K562 (cell line): ENCODE results near the gene RNGTT. TPM values are rescaled to one million over a fixed set of nuclear protein-coding genes. Genes with fewer than 3 reads are reported as not detected.

Source experiments
- ATAC-seq: fragments of 200-7000 bp; cut with Tn5 transposase; 3 replicates; pipeline ENCODE4 v1.9.1; 2020; ENCODE audit warnings: moderate library complexity
- BruUV-seq: library from RNA; stranded (reverse); fragments of 400-500 nt; replicated peaks from 2 replicates; lab custom pipeline; 2021; lab: Mats Ljungman, UMichigan
- CTCF ChIA-PET: fragments of 300-600 bp; formaldehyde crosslinking; extraction: SDS; loops from one replicate; lab custom pipeline; 2021; ENCODE audit warnings: low intra/inter-chr PET ratio; lab: Yijun Ruan, JAX
- POLR2A ChIA-PET: fragments of 300-600, 350-650 bp; sonication (Branson Sonifier 250); formaldehyde crosslinking; extraction: SDS; loops from one replicate; lab custom pipeline; 2021; ENCODE audit warnings: antibody characterized with exemption, inconsistent platforms; lab: Yijun Ruan, JAX
- DNase-seq, 4 experiments: peaks; one replicate each; pipeline versions ENCODE4 v3.0.0 to v3.0.0-alpha.2; 2011 to 2018; ENCODE audit warnings: low spot score in 3 of 4, mixed read lengths in 3 of 4; ENCODE audit errors: extremely low read depth in 1 of 4
- FAIRE-seq: peaks from 2 replicates; lab custom pipeline; 2011; peaks lifted over from hg19 to GRCh38; lab: Jason Lieb, UNC
- H2AFZ ChIP-seq: 2 replicates; pipeline ENCODE4 v1.6.0; 2011; ENCODE audit warnings: low read depth, low read length, control low read depth, inconsistent platforms
- H3K27ac ChIP-seq: fragments of 200-600 bp; 3 replicates; pipeline ENCODE4 v1.8.0; 2011; ENCODE audit warnings: low read depth, mild to moderate bottlenecking, control low read depth, inconsistent platforms, low read length, moderate library complexity, mixed read lengths; ENCODE audit errors: extremely low read depth
- H3K27me3 ChIP-seq, 2 experiments: fragments of 300-600 bp in 1 of 2; 2 replicates in 1 of 2; 3 replicates in 1 of 2; pipeline versions ENCODE4 v1.6.0 to v1.8.0; 2011; ENCODE audit warnings: inconsistent platforms in 2 of 2, low read length in 2 of 2, mild to moderate bottlenecking in 1 of 2, mixed read lengths in 1 of 2, moderate library complexity in 1 of 2; ENCODE audit not compliant: control insufficient read depth in 2 of 2, insufficient read depth in 2 of 2
- H3K36me3 ChIP-seq: fragments of 300-600 bp; 3 replicates; pipeline ENCODE4 v1.8.0; 2011; ENCODE audit warnings: mild to moderate bottlenecking, low read length, inconsistent platforms; ENCODE audit not compliant: control insufficient read depth, insufficient read depth
- H3K4me1 ChIP-seq, 2 experiments: fragments of 200-600 bp in 1 of 2; replicated peaks in 1 of 2; 2 replicates in 1 of 2; 3 replicates in 1 of 2; pipeline versions ENCODE4 v1.5.1 to v1.8.0; 2011; ENCODE audit warnings: inconsistent platforms in 2 of 2, low read length in 2 of 2, mild to moderate bottlenecking in 1 of 2, mixed read lengths in 1 of 2, moderate library complexity in 1 of 2; ENCODE audit not compliant: control insufficient read depth in 2 of 2, insufficient read depth in 2 of 2
- H3K4me2 ChIP-seq: 2 replicates; pipeline ENCODE4 v1.6.1; 2011; ENCODE audit warnings: low read length, control low read depth, inconsistent platforms, mixed read lengths; ENCODE audit not compliant: insufficient read depth
- H3K4me3 ChIP-seq: fragments of 200-600 bp; sonication (generic), shearing (Covaris generic); 2 replicates; pipeline ENCODE4 v1.5.1; 2016; ENCODE audit warnings: control low read depth, inconsistent platforms
- H3K79me2 ChIP-seq: fragments of 200-600 bp; 3 replicates; pipeline ENCODE4 v1.8.0; 2011; ENCODE audit warnings: low read length, inconsistent platforms; ENCODE audit not compliant: control insufficient read depth, insufficient read depth
- H3K9ac ChIP-seq, 2 experiments: 2 replicates each; pipeline versions ENCODE4 v1.6.0 to v1.6.1; 2011; ENCODE audit warnings: low read depth in 2 of 2, low read length in 2 of 2, control low read depth in 1 of 2, inconsistent platforms in 1 of 2, mild to moderate bottlenecking in 1 of 2, mixed read lengths in 1 of 2; ENCODE audit not compliant: insufficient read depth in 1 of 2
- H3K9me1 ChIP-seq: one replicate; pipeline ENCODE4 v1.6.0; 2011; ENCODE audit warnings: inconsistent platforms, mild to moderate bottlenecking, low read length, moderate library complexity; ENCODE audit not compliant: control insufficient read depth, insufficient read depth
- H3K9me3 ChIP-seq: replicated peaks from 2 replicates; pipeline ENCODE4 v1.5.1; 2011; ENCODE audit warnings: low read depth, low read length, inconsistent platforms; ENCODE audit not compliant: control insufficient read depth, insufficient read depth
- H4K20me1 ChIP-seq: replicated peaks from 2 replicates; pipeline ENCODE4 v1.6.1; 2011; ENCODE audit warnings: low read length, inconsistent platforms, mixed read lengths; ENCODE audit not compliant: control insufficient read depth, insufficient read depth
- CTCF ChIP-seq, 3 experiments: IDR thresholded peaks in 2 of 3; conservative IDR thresholded peaks in 1 of 3; 2 replicates each; pipeline ENCODE4 v1.5.1; 2011 to 2012; ENCODE audit warnings: low read length in 3 of 3, mild to moderate bottlenecking in 3 of 3, control low read depth in 2 of 3, improper control_type of control experiment in 1 of 3, inconsistent platforms in 1 of 3, low read depth in 1 of 3, mixed read lengths in 1 of 3, moderate library complexity in 1 of 3; ENCODE audit not compliant: insufficient read depth in 2 of 3
- GABPB2 ChIP-seq: fragments of 250-450 bp; sonication (Bioruptor Pico); conservative IDR thresholded peaks from 2 replicates; pipeline ENCODE4 v1.5.1; 2021; ENCODE audit warnings: mild to moderate bottlenecking
- WGBS: fragments of 100-300 bp; shearing (Covaris generic); methylation state at CpG from one replicate; pipeline ENCODE4 v1.1.6; 2016; ENCODE audit warnings: low coverage, mixed read lengths; ENCODE audit not compliant: insufficient coverage; ENCODE audit errors: missing lambda C conversion rate; 5-methylcytosine and 5-hydroxymethylcytosine counted together
- in situ Hi-C: fragments of 300-500 bp; cut with MboI; formaldehyde crosslinking; loops from 4 replicates; pipeline ENCODE4 v1.15.0; 2018; ENCODE audit warnings: inconsistent platforms, mixed read lengths
- intact Hi-C: fragments of 100-400 bp; cut with micrococcal nuclease; formaldehyde crosslinking; loops from 2 replicates; pipeline ENCODE4 v1.14.2; 2022
- polyA plus RNA-seq, 8 experiments: library from polyadenylated mRNA; depleted of rRNA in 4 of 8; stranded (reverse) in 5 of 8; unstranded in 3 of 8; fragments of >200 nt; fragmentation: Nextera tagmentation in 2 of 8; fragmentation: Illumina TruSeq in 1 of 8; extraction: Ambion mirVana in 2 of 8; extraction: Trizol in 1 of 8; gene quantifications; 2 replicates each; pipeline versions ENCODE4 v1.2.1 to v1.2.3, GENCODE V29; 2011 to 2014; ENCODE audit warnings: inconsistent platforms in 1 of 8, missing spikeins in 1 of 8
- total RNA-seq, 7 experiments: library from RNA; depleted of rRNA in 6 of 7; stranded (reverse); fragments of >200 nt in 6 of 7; fragmentation: Illumina TruSeq in 2 of 7; extraction: Trizol in 2 of 7; gene quantifications; 2 replicates each; pipeline versions ENCODE4 v1.2.1 to v1.2.3, GENCODE V29; 2011 to 2021; ENCODE audit warnings: low replicate concordance in 1 of 7

RNGTT gene
- total and polyA plus RNA-seq, 9 of the 15 experiments (the other 6 are each of a cell fraction or from before 2014, with no cell fraction given), result 6.1 to 31.7 (median 19.5) TPM

- Histone ChIP-seq H3K4me2 (no peak overlapping the region), H3K27ac (no peak overlapping the region), H3K79me2 (no peaks in the 10 kb centered on the region), H3K4me3 (no peak overlapping the region), H4K20me1 (no peaks in the 10 kb centered on the region)
- in situ Hi-C loops, result no loop called here
- FAIRE-seq (no peak), DNase-seq (no peak)
- CTCF ChIA-PET, result no interaction called here
- TF ChIP-seq CTCF (IDR thresholded peaks at IDR 0.05 in 2 of 3, conservative IDR thresholded peaks at IDR 0.05 in 1 of 3; ENCODE audit: insufficient read depth in 2 of 3, low read depth in 1 of 3, low read length in 3 of 3) (0 out of 6 replicates have a peak, but pooled peaks of 1 of the 3 experiments have one; percentile 14), GABPB2 (CRISPR knock-in tag) (no peak)
- TF ChIP-seq, all 486 proteins: peak for 1
- POLR2A ChIA-PET, result interaction anchor here (0.7 kb wide), 1 partner anchor 383 kb away, joined by 3 read pairs; no protein-coding TSS in a partner anchor
- 64% methylated on average over 5 of the region's 5 CpGs for WGBS
- no peaks in the 10 kb centered on the region for H3K36me3 ChIP-seq
- H2AFZ ChIP-seq, result no peak overlapping the region
- intact Hi-C loops, result no loop called here
- H3K27me3 ChIP-seq, result no peaks in the 10 kb centered on the region
- no peak overlapping the region for H3K9ac ChIP-seq
- no peaks in the 10 kb centered on the region for H3K9me1 ChIP-seq
- peak; percentile 47; the same call in 2 of the 3 replicates for ATAC-seq
- no peaks in the 10 kb centered on the region for H3K4me1 ChIP-seq
- no TSS peak for BruUV-seq
- H3K9me3 ChIP-seq, result no peaks in the 10 kb centered on the region
Measured at GRCh38 chr6:88629838-88630494, 333.5 kb downstream of the RNGTT start.
